IMR-90 (cell line): Measurements from ENCODE around the gene MTA2. TPM values are rescaled to one million over a fixed set of nuclear protein-coding genes. Genes with fewer than 3 reads are reported as not detected.

ENCODE experiments used
- ATAC-seq: fragments of 200-7000 bp; cut with Tn5 transposase; 2 replicates; pipeline ENCODE4 v1.9.1; 2020; ENCODE audit warnings: low read depth, mild to moderate bottlenecking, moderate library complexity
- BruUV-seq: library from RNA; stranded (reverse); fragments of 400-500 nt; replicated peaks from 2 replicates; lab custom pipeline; 2021; lab: Mats Ljungman, UMichigan
- CTCF ChIA-PET: fragments of 300-600 bp; formaldehyde crosslinking; extraction: SDS; loops from one replicate; lab custom pipeline; 2021; ENCODE audit warnings: antibody characterized with exemption; lab: Yijun Ruan, JAX
- POLR2A ChIA-PET: fragments of 300-600 bp; sonication (Branson Sonifier 250); formaldehyde crosslinking; loops from one replicate; lab custom pipeline; 2022; ENCODE audit warnings: antibody characterized with exemption; ENCODE audit not compliant: unreplicated experiment; lab: Charles Lee
- DNase-seq: peaks from one replicate; pipeline ENCODE4 v3.0.0; 2013
- H2AFZ ChIP-seq: replicated peaks from 2 replicates; pipeline ENCODE3; 2013; ENCODE audit warnings: low read length, mild to moderate bottlenecking; ENCODE audit not compliant: poor library complexity
- H2AK5ac ChIP-seq: 2 replicates; pipeline ENCODE4 v1.6.1; 2013; ENCODE audit warnings: low read depth, low read length, inconsistent platforms
- H2AK9ac ChIP-seq: replicated peaks from 2 replicates; pipeline ENCODE3; 2013; ENCODE audit warnings: mild to moderate bottlenecking, low read depth, low read length, moderate library complexity; ENCODE audit not compliant: poor library complexity
- H2BK120ac ChIP-seq: 2 replicates; pipeline ENCODE4 v1.6.1; 2013; ENCODE audit warnings: low read depth, low read length, inconsistent platforms
- H2BK15ac ChIP-seq: 3 replicates; pipeline ENCODE4 v1.6.1; 2013; ENCODE audit warnings: low read depth, low read length, inconsistent platforms
- H2BK20ac ChIP-seq: 2 replicates; pipeline ENCODE4 v1.6.1; 2013; ENCODE audit warnings: low read depth, mild to moderate bottlenecking, inconsistent platforms, low read length, moderate library complexity
- H2BK5ac ChIP-seq: 2 replicates; pipeline ENCODE4 v1.6.1; 2013; ENCODE audit warnings: mild to moderate bottlenecking, low read depth, low read length, inconsistent platforms; ENCODE audit not compliant: poor library complexity, severe bottlenecking
- H3K14ac ChIP-seq: replicated peaks from 2 replicates; pipeline ENCODE4 v1.6.1; 2013; ENCODE audit warnings: low read depth, low read length, inconsistent platforms
- H3K18ac ChIP-seq: 2 replicates; pipeline ENCODE4 v1.6.1; 2013; ENCODE audit warnings: low read depth, low read length, control low read depth
- H3K23ac ChIP-seq: 2 replicates; pipeline ENCODE4 v1.6.1; 2013; ENCODE audit warnings: low read depth, low read length, inconsistent platforms
- H3K27ac ChIP-seq: 2 replicates; pipeline ENCODE4 v1.5.1; 2013; ENCODE audit warnings: mild to moderate bottlenecking, control low read depth, low read length; ENCODE audit not compliant: insufficient read depth
- H3K27me3 ChIP-seq: 2 replicates; pipeline ENCODE4 v1.6.1; 2013; ENCODE audit warnings: low read length; ENCODE audit not compliant: control insufficient read depth, insufficient read depth
- H3K36me3 ChIP-seq: 2 replicates; pipeline ENCODE4 v1.6.1; 2013; ENCODE audit warnings: low read length, mixed read lengths; ENCODE audit not compliant: control insufficient read depth, insufficient read depth
- H3K4ac ChIP-seq: 2 replicates; pipeline ENCODE4 v1.6.1; 2013; ENCODE audit warnings: low read depth, low read length, inconsistent platforms
- H3K4me1 ChIP-seq: 2 replicates; pipeline ENCODE4 v1.6.1; 2013; ENCODE audit warnings: low read length, mixed read lengths; ENCODE audit not compliant: control insufficient read depth, insufficient read depth
- H3K4me2 ChIP-seq: 2 replicates; pipeline ENCODE4 v1.6.1; 2013; ENCODE audit warnings: low read depth, mild to moderate bottlenecking, control low read depth, low read length, moderate library complexity
- H3K4me3 ChIP-seq: 2 replicates; pipeline ENCODE4 v1.5.1; 2013; ENCODE audit warnings: low read depth, mild to moderate bottlenecking, control low read depth, low read length, moderate library complexity; ENCODE audit not compliant: insufficient read depth
- H3K56ac ChIP-seq: 2 replicates; pipeline ENCODE4 v1.6.1; 2013; ENCODE audit warnings: low read length, inconsistent platforms; ENCODE audit not compliant: insufficient read depth; ENCODE audit errors: extremely low read depth
- H3K79me1 ChIP-seq, 2 experiments: 2 replicates each; pipeline ENCODE4 v1.6.1; 2013; ENCODE audit warnings: low read length in 2 of 2, inconsistent platforms in 1 of 2, low read depth in 1 of 2
- H3K9ac ChIP-seq: 2 replicates; pipeline ENCODE4 v1.6.1; 2013; ENCODE audit warnings: low read depth, low read length, control low read depth
- H3K9me1 ChIP-seq: 2 replicates; pipeline ENCODE4 v1.6.1; 2013; ENCODE audit warnings: low read length, inconsistent platforms; ENCODE audit not compliant: insufficient read depth
- H3K9me3 ChIP-seq: 2 replicates; pipeline ENCODE4 v1.6.1; 2013; ENCODE audit warnings: low read length; ENCODE audit not compliant: control insufficient read depth, insufficient read depth
- H4K20me1 ChIP-seq: 2 replicates; pipeline ENCODE4 v1.6.1; 2013; ENCODE audit warnings: low read length, inconsistent platforms; ENCODE audit not compliant: insufficient read depth
- H4K5ac ChIP-seq: 2 replicates; pipeline ENCODE4 v1.6.1; 2013; ENCODE audit warnings: mild to moderate bottlenecking, low read depth, low read length, control low read depth
- H4K8ac ChIP-seq, 2 experiments: 2 replicates each; pipeline ENCODE4 v1.6.1; 2013; ENCODE audit warnings: low read depth in 2 of 2, low read length in 2 of 2, control low read depth in 1 of 2, inconsistent platforms in 1 of 2
- H4K91ac ChIP-seq: 2 replicates; pipeline ENCODE4 v1.6.1; 2013; ENCODE audit warnings: low read depth, low read length, inconsistent platforms; ENCODE audit not compliant: insufficient read depth
- BHLHE40 ChIP-seq: fragments of 150-350 bp; IDR thresholded peaks from 2 replicates; pipeline ENCODE4 v1.6.1; 2016; ENCODE audit warnings: mild to moderate bottlenecking, low read depth, low read length
- CEBPB ChIP-seq: IDR thresholded peaks from 2 replicates; pipeline ENCODE4 v1.6.1; 2012; ENCODE audit warnings: low read depth, low read length, improper control_type of control experiment
- CHD1 ChIP-seq: IDR thresholded peaks from 2 replicates; pipeline ENCODE4 v1.6.1; 2012; ENCODE audit warnings: low read depth, low read length, improper control_type of control experiment
- FOS ChIP-seq: fragments of 150-350 bp; IDR thresholded peaks from 2 replicates; pipeline ENCODE4 v1.6.1; 2016; ENCODE audit warnings: low read depth, low read length
- MAFK ChIP-seq: IDR thresholded peaks from 2 replicates; pipeline ENCODE4 v1.6.1; 2012; ENCODE audit warnings: low read depth, low read length, improper control_type of control experiment
- MAZ ChIP-seq: IDR thresholded peaks from 2 replicates; pipeline ENCODE4 v1.6.1; 2012; ENCODE audit warnings: low read depth, mild to moderate bottlenecking, low read length, improper control_type of control experiment, moderate library complexity, borderline replicate concordance
- MXI1 ChIP-seq: IDR thresholded peaks from 2 replicates; pipeline ENCODE4 v1.6.1; 2012; ENCODE audit warnings: low read depth, mild to moderate bottlenecking, low read length, moderate library complexity, borderline replicate concordance
- RCOR1 ChIP-seq: IDR thresholded peaks from 2 replicates; pipeline ENCODE4 v1.6.1; 2012; ENCODE audit warnings: mild to moderate bottlenecking, low read length, improper control_type of control experiment; ENCODE audit not compliant: insufficient replicate concordance
- RFX5 ChIP-seq: IDR thresholded peaks from 2 replicates; pipeline ENCODE4 v1.8.0; 2012; ENCODE audit warnings: low read depth, mild to moderate bottlenecking, low read length, moderate library complexity
- SMC3 ChIP-seq: fragments of 150-350 bp; IDR thresholded peaks from 2 replicates; pipeline ENCODE4 v1.6.1; 2016; ENCODE audit warnings: low read depth, mild to moderate bottlenecking, antibody characterized with exemption, low read length, moderate library complexity
- WGBS, 2 experiments: methylation state at CpG; one replicate each; pipeline versions ENCODE4 v1.1.5 to v1.1.7; 2013; ENCODE audit warnings: missing lambda C conversion rate in 2 of 2; ENCODE audit not compliant: insufficient read length in 1 of 2; ENCODE audit errors: extremely low coverage in 2 of 2; 5-methylcytosine and 5-hydroxymethylcytosine counted together
- dilution Hi-C: fragments of 300-500 bp; cut with HindIII; formaldehyde crosslinking; loops from one replicate; pipeline ENCODE4 v1.14.3; 2018; ENCODE audit warnings: low sequenced_read_pairs; ENCODE audit not compliant: unreplicated experiment
- in situ Hi-C: fragments of 300-500 bp; cut with MboI; formaldehyde crosslinking; loops from 3 replicates; pipeline ENCODE4 v1.14.3; 2019; ENCODE audit warnings: low sequenced_read_pairs, inconsistent platforms, mixed read lengths
- intact Hi-C: fragments of 100-400 bp; cut with micrococcal nuclease; formaldehyde crosslinking; loops from 2 replicates; pipeline ENCODE4 v1.10.0; 2022
- polyA plus RNA-seq, 3 experiments: library from polyadenylated mRNA; depleted of rRNA; stranded (reverse); fragments of >200 nt; gene quantifications; 2 replicates each; pipeline ENCODE4 v1.2.3, GENCODE V29; 2012; ENCODE audit warnings: low replicate concordance in 1 of 3
- total RNA-seq: library from RNA; depleted of rRNA; stranded (reverse); fragments of >200 nt; gene quantifications from 2 replicates; pipeline ENCODE4 v1.2.3, GENCODE V29; 2012

MTA2 gene
- total and polyA plus RNA-seq, 2 of the 4 experiments (the other 2 are of a cell fraction) = 34.8 to 136 TPM

GRCh38 chr11:62615521-62615920 lies 13.9 kb upstream of the MTA2 start:
- Histone ChIP-seq H3K79me1 (peaks cover 21 to 32% of the 10 kb centered on the region in 2 experiments), H2BK5ac (no peak overlapping the region), H2BK15ac (no peak overlapping the region), H3K23ac (no peak overlapping the region), H3K18ac (no peak overlapping the region), H4K20me1 (peaks cover 11% of the 10 kb centered on the region), H3K4me3 (no peak overlapping the region), H2AK5ac (no peak overlapping the region), H3K56ac (no peak overlapping the region), H3K4me1 (peaks cover 10% of the 10 kb centered on the region), H2AK9ac (no peak overlapping the region), H3K4ac (no peak overlapping the region), H3K36me3 (peaks cover 22% of the 10 kb centered on the region), H4K5ac (no peak overlapping the region), H3K9me1 (peaks cover 3% of the 10 kb centered on the region; the same call in 1 of the 2 replicates), H2AFZ (no peak overlapping the region), H2BK120ac (no peak overlapping the region), H4K8ac (no peak overlapping the region), H3K4me2 (no peak overlapping the region), H3K9ac (no peak overlapping the region), H3K9me3 (no peaks in the 10 kb centered on the region), H3K27ac (no peak overlapping the region), H2BK20ac (no peak overlapping the region), H3K27me3 (no peaks in the 10 kb centered on the region), H3K14ac (no peak overlapping the region), H4K91ac (no peak overlapping the region)
- BruUV-seq = no TSS peak
- POLR2A ChIA-PET = no interaction called here
- in situ Hi-C loops = no loop called here
- no CpG with 5 or more reads among the region's 7 CpGs for WGBS, 2 experiments
- TF ChIP-seq MXI1 (no peak), SMC3 (no peak), RFX5 (no peak), RCOR1 (no peak), MAZ (no peak), FOS (no peak), CEBPB (no peak), MAFK (no peak), BHLHE40 (no peak), CHD1 (no peak)
- CTCF ChIA-PET = no interaction called here
- dilution Hi-C loops = no loop called here
- DNase-seq (no peak), ATAC-seq (no peak)
- intact Hi-C loops = no loop called here
